Neuronal stem cell (in vitro differentiated cells): ENCODE measurements around the gene ABHD14A.
"Not testable (repeated sequence)": the region's sequence is repeated elsewhere in the genome, so short reads cannot be mapped to it uniquely, and the experiment has no call there.

Source experiments
- DNase-seq: peaks from one replicate; pipeline ENCODE4 v3.0.0-alpha.2; 2013; ENCODE audit warnings: low spot score
- H2AFZ ChIP-seq: one replicate; pipeline ENCODE4 v1.6.1; 2013; ENCODE audit warnings: mild to moderate bottlenecking, low read length, inconsistent platforms
- H2AK5ac ChIP-seq: 2 replicates; pipeline ENCODE4 v1.6.1; 2013; ENCODE audit warnings: low read depth, mild to moderate bottlenecking, inconsistent platforms, low read length, moderate library complexity, mixed read lengths
- H2BK120ac ChIP-seq: 2 replicates; pipeline ENCODE4 v1.6.1; 2013; ENCODE audit warnings: low read depth, mild to moderate bottlenecking, inconsistent platforms, low read length, moderate library complexity, mixed read lengths
- H2BK12ac ChIP-seq: one replicate; pipeline ENCODE4 v1.6.1; 2013; ENCODE audit warnings: low read length, inconsistent platforms
- H2BK15ac ChIP-seq: 2 replicates; pipeline ENCODE4 v1.6.1; 2013; ENCODE audit warnings: mild to moderate bottlenecking, low read length, inconsistent platforms, mixed read lengths
- H2BK5ac ChIP-seq: one replicate; pipeline ENCODE4 v1.6.1; 2013; ENCODE audit warnings: inconsistent platforms, mild to moderate bottlenecking, low read length, moderate library complexity
- H3K14ac ChIP-seq: one replicate; pipeline ENCODE4 v1.6.1; 2013; ENCODE audit warnings: low read length, inconsistent platforms
- H3K18ac ChIP-seq: 2 replicates; pipeline ENCODE4 v1.6.1; 2013; ENCODE audit warnings: low read length, inconsistent platforms
- H3K23ac ChIP-seq: 2 replicates; pipeline ENCODE4 v1.6.1; 2013; ENCODE audit warnings: low read depth, mild to moderate bottlenecking, mixed read lengths, low read length, inconsistent platforms; ENCODE audit not compliant: poor library complexity
- H3K27ac ChIP-seq: replicated peaks from 3 replicates; pipeline ENCODE4 v1.5.1; 2013; ENCODE audit warnings: low read length, inconsistent platforms
- H3K27me3 ChIP-seq, 3 experiments: 2 replicates each; pipeline ENCODE4 v1.6.1; 2013; ENCODE audit warnings: low read length in 3 of 3, mild to moderate bottlenecking in 2 of 3, inconsistent platforms in 1 of 3, low read depth in 1 of 3, mixed read lengths in 1 of 3, moderate library complexity in 1 of 3; ENCODE audit not compliant: control insufficient read depth in 3 of 3, insufficient read depth in 3 of 3
- H3K36me3 ChIP-seq, 2 donors: replicated peaks in 1 of 2; 2 replicates each; pipeline ENCODE4 v1.6.1; 2013; ENCODE audit warnings: low read length in 2 of 2; ENCODE audit not compliant: control insufficient read depth in 2 of 2, insufficient read depth in 2 of 2
- H3K4ac ChIP-seq: 2 replicates; pipeline ENCODE4 v1.6.1; 2013; ENCODE audit warnings: inconsistent platforms, mild to moderate bottlenecking, low read length, moderate library complexity
- H3K4me1 ChIP-seq, 2 donors: 1 replicate in 1 of 2; 2 replicates in 1 of 2; pipeline ENCODE4 v1.6.1; 2013; ENCODE audit warnings: low read length in 2 of 2, low read depth in 1 of 2; ENCODE audit not compliant: control insufficient read depth in 2 of 2, insufficient read depth in 1 of 2
- H3K4me2 ChIP-seq: one replicate; pipeline ENCODE4 v1.6.1; 2013; ENCODE audit warnings: mild to moderate bottlenecking, low read length, inconsistent platforms; ENCODE audit not compliant: insufficient read depth, poor library complexity, severe bottlenecking
- H3K4me3 ChIP-seq, 2 donors: 2 replicates each; pipeline ENCODE4 v1.5.1; 2013; ENCODE audit warnings: low read length in 2 of 2, mild to moderate bottlenecking in 2 of 2, inconsistent platforms in 1 of 2, moderate library complexity in 1 of 2
- H3K79me1 ChIP-seq: one replicate; pipeline ENCODE4 v1.6.1; 2013; ENCODE audit warnings: low read depth, mild to moderate bottlenecking, inconsistent platforms, low read length, moderate library complexity
- H3K9ac ChIP-seq: one replicate; pipeline ENCODE4 v1.6.1; 2013; ENCODE audit warnings: mild to moderate bottlenecking, low read depth, low read length, inconsistent platforms; ENCODE audit not compliant: poor library complexity
- H3K9me3 ChIP-seq, 2 donors: replicated peaks in 1 of 2; 2 replicates each; pipeline versions ENCODE3 to v1.6.1; 2013; ENCODE audit warnings: low read length in 2 of 2, mild to moderate bottlenecking in 2 of 2, inconsistent platforms in 1 of 2, low read depth in 1 of 2, mixed read lengths in 1 of 2, moderate library complexity in 1 of 2; ENCODE audit not compliant: control insufficient read depth in 2 of 2, insufficient read depth in 1 of 2
- H4K8ac ChIP-seq: one replicate; pipeline ENCODE4 v1.6.1; 2013; ENCODE audit warnings: low read depth, mild to moderate bottlenecking, inconsistent platforms, low read length, moderate library complexity
- H4K91ac ChIP-seq: one replicate; pipeline ENCODE4 v1.6.1; 2013; ENCODE audit warnings: low read length, low read depth, mild to moderate bottlenecking, inconsistent platforms; ENCODE audit not compliant: poor library complexity
- WGBS, 2 donors: extraction: QIAGEN DNeasy Blood & Tissue Kit; methylation state at CpG; one replicate each; pipeline ENCODE4 v1.1.7; 2013; ENCODE audit warnings: missing lambda C conversion rate in 2 of 2, mixed read lengths in 1 of 2; ENCODE audit not compliant: insufficient read length in 2 of 2, insufficient replicate concordance in 1 of 2; ENCODE audit errors: extremely low coverage in 2 of 2; 5-methylcytosine and 5-hydroxymethylcytosine counted together

ABHD14A gene

DNA sequence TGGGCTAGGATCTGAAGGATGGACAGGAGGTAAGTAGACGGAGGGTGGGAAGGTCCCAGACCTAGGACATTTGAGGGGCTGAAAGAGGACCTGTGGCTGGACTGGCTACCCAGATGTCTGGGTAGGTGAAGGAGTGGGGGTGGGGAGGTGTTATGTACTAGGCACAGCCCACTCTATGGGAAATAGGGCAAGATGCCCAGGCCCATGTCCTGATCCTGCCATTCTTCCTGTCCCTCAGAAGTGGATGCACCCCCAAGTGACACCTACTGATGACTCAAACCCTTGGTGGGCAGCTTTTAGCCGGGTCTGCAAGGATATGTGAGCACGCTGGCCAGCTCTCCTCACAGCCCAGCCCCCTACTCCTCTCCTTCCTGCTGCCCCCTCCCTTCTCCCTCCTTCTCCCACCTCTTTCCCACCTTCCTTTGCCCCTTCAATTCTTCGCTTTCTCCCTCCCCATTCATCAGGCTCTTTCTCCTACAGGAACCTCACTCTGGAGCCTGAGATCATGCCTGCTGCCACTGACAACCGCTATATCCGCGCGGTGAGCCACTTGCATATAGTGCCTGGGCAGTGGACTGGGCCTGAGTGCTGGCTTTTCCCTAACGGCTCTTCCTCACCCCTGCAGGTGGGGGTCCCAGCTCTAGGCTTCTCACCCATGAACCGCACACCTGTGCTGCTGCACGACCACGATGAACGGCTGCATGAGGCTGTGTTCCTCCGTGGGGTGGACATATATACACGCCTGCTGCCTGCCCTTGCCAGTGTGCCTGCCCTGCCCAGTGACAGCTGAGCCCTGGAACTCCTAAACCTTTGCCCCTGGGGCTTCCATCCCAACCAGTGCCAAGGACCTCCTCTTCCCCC lies 13.7 kb downstream of the ABHD14A start:
- peak overlapping the region; percentile 14 for H3K23ac ChIP-seq
- peaks cover 10% of the 10 kb centered on the region in 2 donors for H3K4me1 ChIP-seq
- H3K4me3 ChIP-seq: no peak overlapping the region
- peak overlapping the region; percentile 44 for H2AK5ac ChIP-seq
- peak overlapping the region; percentile 36 for H2BK120ac ChIP-seq
- H3K9ac ChIP-seq: peak overlapping the region; percentile 56
- no peak overlapping the region for H2BK5ac ChIP-seq
- no peak overlapping the region for H4K91ac ChIP-seq
- no peak overlapping the region for H2BK15ac ChIP-seq
- H3K9me3 ChIP-seq: no peaks in the 10 kb centered on the region
- H2AFZ ChIP-seq: no peak overlapping the region
- peaks cover 15% of the 10 kb centered on the region for H3K79me1 ChIP-seq
- H3K27ac ChIP-seq: peak overlapping the region; percentile 23
- WGBS, 2 donors: no CpG with 5 or more reads among the region's 15 CpGs
- no peak overlapping the region for H3K18ac ChIP-seq
- H2BK12ac ChIP-seq: peak overlapping the region; percentile 31
- no peak overlapping the region for H4K8ac ChIP-seq
- H3K4ac ChIP-seq: no peak overlapping the region
- no peak for DNase-seq
- H3K36me3 ChIP-seq: peaks cover 19 to 22% of the 10 kb centered on the region in 2 donors
- no peak overlapping the region for H3K14ac ChIP-seq
- no peak overlapping the region for H3K4me2 ChIP-seq
- no peaks in the 10 kb centered on the region for H3K27me3 ChIP-seq

DNA sequence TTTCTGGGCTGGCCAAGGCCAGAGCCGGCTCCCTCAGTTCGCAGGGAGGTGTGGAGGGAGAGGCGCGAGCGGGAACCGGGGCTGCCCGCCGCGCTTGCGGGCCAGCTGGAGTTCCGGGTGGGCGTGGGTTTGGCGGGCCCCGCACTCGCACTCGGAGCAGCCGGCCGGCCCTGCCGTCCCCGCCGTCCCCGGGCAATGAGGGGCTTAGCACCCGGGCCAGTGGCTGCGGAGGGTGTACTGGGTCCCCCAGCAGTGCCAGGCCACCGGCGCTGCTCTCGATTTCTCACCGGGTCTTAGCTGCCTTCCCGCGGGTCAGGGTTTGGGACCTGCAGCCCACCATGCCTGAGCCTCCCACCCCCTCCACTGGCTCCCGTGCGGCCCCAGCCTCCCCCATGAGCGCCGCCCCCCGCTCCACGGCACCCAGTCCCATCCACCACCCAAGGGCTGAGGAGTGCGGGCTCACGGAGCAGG lies 15.7 kb downstream of the ABHD14A start:
- H3K27ac ChIP-seq, H4K8ac ChIP-seq, H2AFZ ChIP-seq, H2BK120ac ChIP-seq, H2BK12ac ChIP-seq, H2AK5ac ChIP-seq, H3K4me2 ChIP-seq, H3K4me3 ChIP-seq, H3K27me3 ChIP-seq, H3K14ac ChIP-seq, H2BK15ac ChIP-seq, H4K91ac ChIP-seq, DNase-seq, H3K9me3 ChIP-seq, H3K4ac ChIP-seq, H3K9ac ChIP-seq, H2BK5ac ChIP-seq: not testable (repeated sequence)
- no CpG with 5 or more reads among the region's 38 CpGs for WGBS, 2 donors
- peaks cover 11 to 14% of the 10 kb centered on the region in 2 donors for H3K4me1 ChIP-seq
- H3K18ac ChIP-seq: peak overlapping the region; percentile 9
- H3K36me3 ChIP-seq: peaks cover 30 to 41% of the 10 kb centered on the region in 2 donors
- H3K23ac ChIP-seq: peak overlapping the region; percentile 17
- H3K79me1 ChIP-seq: peaks cover 17% of the 10 kb centered on the region

- Histone ChIP-seq H2BK120ac (no peak overlapping the region), H3K23ac (peak overlapping the region; percentile 34), H4K91ac (no peak overlapping the region), H3K36me3 (peaks cover 28 to 41% of the 10 kb centered on the region in 2 donors), H3K4me2 (no peak overlapping the region), H2AFZ (no peak overlapping the region), H4K8ac (no peak overlapping the region), H3K9me3 (no peaks in the 10 kb centered on the region), H2BK5ac (no peak overlapping the region), H3K27ac (no peak overlapping the region), H2BK15ac (no peak overlapping the region), H2AK5ac (no peak overlapping the region), H3K4ac (no peak overlapping the region), H3K14ac (no peak overlapping the region), H3K9ac (no peak overlapping the region), H2BK12ac (no peak overlapping the region), H3K4me1 (peaks cover 11 to 14% of the 10 kb centered on the region in 2 donors), H3K18ac (no peak overlapping the region), H3K79me1 (peaks cover 16% of the 10 kb centered on the region), H3K4me3 (no peak overlapping the region), H3K27me3 (no peaks in the 10 kb centered on the region)
- no CpG with 5 or more reads among the region's 3 CpGs for WGBS, 2 donors
- no peak for DNase-seq
These were observed 17.3 kb downstream of the ABHD14A start for GRCh38 chr3:51992017-51992682.

- not testable (repeated sequence) for H2BK120ac ChIP-seq, H3K4me2 ChIP-seq, H3K14ac ChIP-seq, H2AFZ ChIP-seq, H3K27me3 ChIP-seq, H3K23ac ChIP-seq, H2BK12ac ChIP-seq, H2BK5ac ChIP-seq, H2AK5ac ChIP-seq, H2BK15ac ChIP-seq, H4K8ac ChIP-seq, H4K91ac ChIP-seq, H3K18ac ChIP-seq, H3K9me3 ChIP-seq, H3K4ac ChIP-seq, H3K27ac ChIP-seq, H3K4me3 ChIP-seq, DNase-seq, H3K9ac ChIP-seq
- WGBS, 2 donors: no CpG with 5 or more reads among the region's 13 CpGs
- Histone ChIP-seq H3K4me1 (peaks cover 14 to 16% of the 10 kb centered on the region in 2 donors), H3K79me1 (peaks cover 13% of the 10 kb centered on the region), H3K36me3 (peaks cover 28 to 41% of the 10 kb centered on the region in 2 donors)
These were observed 18.8 kb downstream of the ABHD14A start for GRCh38 chr3:51993657-51994056.
